Stimulated activated CD8-positive, alpha-beta memory T cell treated with anti-CD3 and anti-CD28 coated beads, Interleukin-7, amount 100 ng/mL, for 1 hour (primary cell): ENCODE measurements around the gene DDI2.

Experiments used
- DNase-seq, 2 donors: peaks; one replicate each; pipeline ENCODE4 v3.0.0-alpha.2; 2020; ENCODE audit warnings: low read depth in 2 of 2

The DDI2 gene

GRCh38 chr1:15605398-15606383 is 11.6 kb upstream of the DDI2 start:
- no peak for DNase-seq

GRCh38 chr1:15609631-15610030 is 7.6 kb upstream of the DDI2 start:
- no peak for DNase-seq

- DNase-seq: no peak
Measured at GRCh38 chr1:15610167-15610566, 7.1 kb upstream of the DDI2 start.

GRCh38 chr1:15616373-15617172 is 685 bp upstream of the DDI2 start:
- no peak for DNase-seq

GRCh38 chr1:15618077-15618654 is 908 bp downstream of the DDI2 start:
- DNase-seq: no peak

- no peak for DNase-seq
Measured at GRCh38 chr1:15618655-15619525, 1.6 kb downstream of the DDI2 start.

GRCh38 chr1:15620155-15620545 is 2.9 kb downstream of the DDI2 start:
- DNase-seq: no peak

GRCh38 chr1:15620902-15621682 is 3.8 kb downstream of the DDI2 start:
- DNase-seq: no peak

GRCh38 chr1:15621975-15622374 is 4.7 kb downstream of the DDI2 start:
- DNase-seq: no peak

GRCh38 chr1:15622712-15623373 is 5.6 kb downstream of the DDI2 start:
- DNase-seq: no peak

- DNase-seq: no peak
Measured at GRCh38 chr1:15623435-15623834, 6.2 kb downstream of the DDI2 start.

- DNase-seq: no peak
Measured at GRCh38 chr1:15624133-15624714, 7.0 kb downstream of the DDI2 start.

GRCh38 chr1:15625056-15625917 is 8.0 kb downstream of the DDI2 start:
- DNase-seq: no peak

GRCh38 chr1:15626269-15626950 is 9.2 kb downstream of the DDI2 start:
- no peak for DNase-seq

- no peak for DNase-seq
Measured at GRCh38 chr1:15627343-15627988, 10.2 kb downstream of the DDI2 start.

GRCh38 chr1:15628003-15628402 is 10.7 kb downstream of the DDI2 start:
- no peak for DNase-seq

- no peak for DNase-seq
Measured at GRCh38 chr1:15633756-15634420, 16.6 kb downstream of the DDI2 start.
